Non-pigmented ciliary epithelial cell (primary cell): ENCODE results near the gene SGCD.

ENCODE experiments used
- DNase-seq: peaks from one replicate; pipeline ENCODE4 v3.0.0-alpha.2; 2010; ENCODE audit warnings: low read depth

SGCD gene

DNA sequence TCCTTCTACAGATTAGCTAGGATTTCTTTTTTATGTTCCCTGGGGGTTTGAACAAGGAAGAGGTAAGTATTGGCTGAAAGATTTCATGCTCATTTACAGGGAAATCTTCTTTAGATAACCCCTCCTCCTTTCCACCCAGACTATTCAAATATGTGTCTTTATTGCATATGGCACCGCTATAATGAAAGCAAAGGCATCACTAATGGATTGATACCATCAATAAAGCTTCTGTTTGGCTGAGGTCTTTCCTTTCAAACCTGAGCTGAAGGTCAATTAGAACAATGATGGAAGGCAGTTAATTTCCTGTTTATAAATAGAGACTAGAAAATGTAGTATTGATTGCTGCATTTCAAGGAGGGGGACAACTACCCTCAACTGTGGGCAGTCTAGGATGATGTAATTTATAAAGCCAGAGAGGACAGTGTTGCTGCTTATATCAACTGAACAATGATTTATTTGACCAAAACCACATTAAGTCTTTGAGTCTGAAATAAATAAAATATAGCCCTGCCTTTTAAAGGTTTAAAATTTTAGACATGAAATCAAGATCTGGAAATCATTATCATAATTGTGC is 132.9 kb downstream of the SGCD start:
- no peak for DNase-seq

DNA sequence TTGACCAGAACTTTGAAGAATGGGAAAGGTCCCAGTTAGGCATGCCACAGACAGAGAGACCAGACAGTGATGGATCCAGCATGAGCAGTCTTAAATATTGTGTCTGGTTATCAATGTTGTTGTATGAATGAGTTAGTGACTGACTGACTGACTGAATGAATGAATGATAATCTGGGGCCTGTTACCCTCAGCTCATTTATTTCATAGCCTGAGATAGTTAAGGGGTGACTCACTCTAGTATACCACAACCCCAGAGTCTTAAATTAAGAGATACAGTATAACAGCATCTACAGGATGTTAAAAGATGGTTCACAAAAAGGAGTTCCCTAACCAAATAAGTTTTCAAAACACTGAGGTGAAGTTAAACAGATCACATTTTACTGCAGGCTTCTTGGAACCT is 133.5 kb downstream of the SGCD start:
- no peak for DNase-seq

DNA sequence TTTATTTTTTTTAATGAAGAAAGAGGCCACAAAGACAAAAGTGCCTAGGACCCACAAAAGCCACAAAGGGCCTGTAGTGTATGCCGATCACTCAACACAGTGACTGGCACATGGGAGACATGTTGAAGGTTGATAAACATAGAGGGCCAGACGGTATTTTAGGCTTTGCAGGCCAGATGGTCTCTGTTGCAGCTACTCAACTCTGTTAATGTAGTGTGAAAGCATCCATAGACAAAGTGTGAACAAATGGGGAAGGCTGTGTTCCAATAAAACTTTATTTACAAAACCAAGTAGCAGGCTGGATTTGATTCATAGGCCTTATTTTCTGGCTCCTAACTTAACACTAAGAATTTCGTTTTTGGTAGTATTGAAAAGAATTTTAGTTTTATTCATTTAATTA is 139.9 kb downstream of the SGCD start:
- DNase-seq, result no peak

DNA sequence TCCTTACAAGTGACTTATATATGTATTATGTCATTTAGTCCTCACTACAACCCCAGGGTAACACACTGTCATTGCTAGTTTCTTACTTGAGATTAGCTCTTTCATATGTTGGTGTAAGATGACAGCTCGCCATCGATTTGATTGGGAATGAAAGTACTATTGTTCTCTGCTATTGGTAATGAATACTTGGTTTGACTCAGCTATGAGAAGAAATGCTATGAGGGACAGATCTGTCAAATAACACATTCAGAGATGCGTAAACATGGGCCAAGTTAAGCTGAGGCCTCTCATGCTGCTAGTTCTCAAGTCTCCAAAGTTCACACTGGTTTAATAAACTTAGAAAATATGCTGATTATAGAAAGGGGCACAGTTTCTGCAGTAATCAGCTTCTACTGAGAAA is 142.7 kb downstream of the SGCD start:
- no peak for DNase-seq

DNA sequence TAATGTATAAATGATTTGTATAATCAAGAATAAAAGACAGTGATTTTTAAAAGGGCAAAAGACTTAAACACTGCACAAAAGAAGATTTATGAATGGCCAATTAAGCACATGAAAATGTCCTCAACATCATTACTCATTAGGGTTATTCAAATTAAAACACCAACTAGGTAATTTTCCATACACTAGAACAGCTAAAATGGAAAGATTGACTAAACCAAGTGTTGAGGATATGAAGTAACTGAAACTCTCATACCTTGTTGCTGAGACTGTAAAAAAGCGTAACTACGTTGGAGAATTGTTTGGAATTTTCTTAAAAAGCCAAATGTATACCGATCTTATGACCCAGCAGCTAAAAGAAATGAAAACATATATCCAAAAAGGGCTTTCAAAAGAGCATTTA is 144.9 kb downstream of the SGCD start:
- no peak for DNase-seq

DNA sequence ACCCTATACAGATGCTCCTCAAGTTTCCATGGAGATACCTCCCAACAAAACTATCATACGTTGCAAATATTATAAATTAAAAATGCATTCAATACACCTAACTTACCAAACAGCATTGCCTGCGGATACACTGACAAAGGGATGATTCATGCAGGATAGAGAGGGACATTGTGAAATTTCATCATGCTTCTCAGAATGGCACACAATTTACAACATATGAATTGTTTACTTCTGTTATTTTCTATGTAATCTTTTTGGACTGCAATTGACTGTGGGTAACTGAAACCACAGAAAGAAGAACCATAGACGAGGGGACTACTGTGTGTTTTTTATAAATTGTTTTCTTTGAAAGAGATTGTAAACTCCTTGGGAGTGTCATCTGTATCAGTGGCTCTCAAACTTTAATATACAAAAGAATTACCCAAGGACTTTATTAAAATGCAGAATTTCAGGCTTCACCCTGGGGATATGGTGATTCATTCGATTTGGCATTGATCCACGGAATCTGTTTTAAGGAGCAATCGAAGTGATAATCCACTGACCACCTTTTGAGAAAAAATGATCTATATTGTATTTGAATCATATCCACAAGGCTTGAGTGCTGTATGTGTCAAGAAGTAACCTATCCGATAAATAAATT is 146.4 kb downstream of the SGCD start:
- DNase-seq, result no peak

DNA sequence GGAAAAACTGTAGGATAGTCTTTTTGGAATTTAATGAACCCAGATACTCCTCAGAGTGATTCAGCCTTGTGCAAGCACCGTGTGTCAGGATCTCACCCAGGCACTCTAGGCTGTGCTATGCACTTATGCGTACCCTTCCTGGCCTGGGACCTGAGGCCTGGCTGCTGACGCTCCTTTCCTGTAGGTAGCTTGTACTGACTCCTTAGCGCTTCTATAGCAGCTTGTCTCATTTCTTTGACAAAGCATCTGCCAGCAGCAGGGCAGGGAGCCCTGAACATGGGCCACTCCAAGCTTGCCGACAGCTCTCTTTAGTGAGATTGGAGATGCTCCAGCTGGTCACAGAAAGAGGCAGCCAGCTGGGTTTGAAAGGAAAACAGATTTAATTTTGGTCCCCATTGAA is 147.3 kb downstream of the SGCD start:
- no peak for DNase-seq

DNA sequence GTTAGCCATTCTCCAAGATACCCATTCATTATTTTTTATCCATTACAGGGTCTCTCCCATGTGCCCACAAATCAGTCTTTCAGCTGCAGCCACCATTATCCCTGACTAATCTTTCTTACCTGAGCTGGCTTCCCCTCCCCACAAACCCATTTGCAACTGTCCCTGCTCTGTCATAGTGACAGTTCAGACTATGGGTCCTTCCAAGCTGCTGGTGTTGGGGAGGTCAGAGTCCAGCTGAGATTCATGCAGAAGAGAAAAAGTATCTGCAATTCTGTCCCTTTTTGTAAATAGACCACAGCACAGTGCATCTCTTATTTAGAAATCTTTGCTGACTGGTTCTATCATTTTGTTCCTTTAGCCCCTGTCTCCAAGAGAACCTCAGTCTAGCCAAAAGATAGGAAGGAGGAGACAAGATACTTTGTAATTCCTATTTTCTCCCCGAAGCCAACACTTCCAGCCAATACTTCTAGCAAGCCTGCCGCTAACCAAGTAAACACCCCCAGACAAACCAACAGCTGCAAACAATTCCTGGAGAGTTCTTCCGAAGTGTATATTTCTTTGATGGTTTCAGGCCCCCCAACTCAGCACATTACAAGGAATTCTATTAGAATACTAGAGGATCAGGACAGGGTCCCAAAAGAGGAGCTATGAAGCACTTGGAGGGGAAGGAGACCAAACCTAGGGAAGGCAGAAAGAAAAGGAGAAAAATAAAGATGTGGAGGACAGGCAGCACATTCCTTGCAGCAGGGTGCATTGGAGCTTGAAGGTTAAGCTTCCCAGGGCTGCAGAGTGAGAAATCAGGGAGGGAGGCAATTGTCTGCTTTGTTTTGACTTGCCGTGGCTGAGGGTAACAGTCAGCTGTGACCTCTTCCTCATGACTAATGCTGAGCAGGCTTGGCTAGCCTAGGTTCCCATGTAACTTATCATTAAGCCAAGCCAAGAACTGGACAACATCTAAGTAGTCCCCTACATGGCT is 148.5 kb downstream of the SGCD start:
- peak; percentile 37 for DNase-seq

DNA sequence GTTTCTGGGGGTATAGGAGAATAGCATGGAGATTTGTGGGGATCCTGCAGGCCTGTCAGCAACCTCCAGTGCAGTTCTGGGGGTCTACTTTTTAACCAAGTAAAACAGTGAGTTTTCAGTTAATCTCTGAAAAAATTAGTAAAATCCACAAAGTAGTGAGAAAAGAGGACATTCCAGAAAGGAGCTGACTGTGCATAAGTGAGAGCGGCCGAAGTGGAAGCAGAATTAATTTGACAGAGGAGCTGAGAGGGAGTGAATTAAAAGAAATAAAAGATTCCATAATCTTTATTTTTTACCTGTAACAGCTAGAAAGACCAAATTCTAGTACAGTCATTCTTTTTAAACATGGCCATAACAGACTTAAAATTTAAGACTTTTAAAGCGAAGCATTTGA is 149.2 kb downstream of the SGCD start:
- DNase-seq, result no peak

DNA sequence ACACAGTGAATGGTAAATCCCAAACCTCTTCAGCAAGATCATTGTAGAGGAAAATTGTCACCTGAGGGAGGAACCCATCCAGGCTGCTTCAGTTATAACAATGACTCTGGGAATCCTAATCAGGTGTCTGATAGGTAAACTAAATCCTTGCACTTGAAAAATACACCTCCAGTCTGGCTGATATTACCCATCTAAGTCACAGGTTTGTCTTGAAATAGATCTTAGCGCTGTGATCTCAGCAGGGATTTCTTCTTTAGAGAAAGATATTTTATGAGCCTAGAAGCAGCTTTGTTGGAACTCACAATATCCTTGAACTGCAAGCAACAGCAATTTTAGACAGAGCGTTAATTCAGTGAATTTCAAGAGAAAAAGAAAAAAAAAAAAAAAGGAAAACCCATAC is 149.7 kb downstream of the SGCD start:
- no peak for DNase-seq

DNA sequence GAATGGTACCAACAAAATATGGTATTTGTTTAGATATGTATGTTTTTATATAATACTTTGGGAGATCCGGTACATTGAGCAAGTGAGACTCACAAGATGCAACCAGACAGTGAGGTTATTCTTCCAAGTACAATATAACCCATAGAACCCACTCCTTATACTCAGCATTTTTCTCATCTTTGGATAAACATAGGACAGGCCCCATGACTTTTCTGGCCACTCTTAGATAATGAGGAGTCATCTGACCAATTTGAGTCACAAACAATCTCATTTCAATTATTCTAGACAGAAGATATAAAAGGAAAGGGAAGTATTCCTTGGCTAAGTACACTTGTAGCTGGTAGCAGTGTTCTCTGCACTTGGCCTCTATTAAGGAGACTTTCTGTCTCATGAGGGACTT is 150.2 kb downstream of the SGCD start:
- no peak for DNase-seq

DNA sequence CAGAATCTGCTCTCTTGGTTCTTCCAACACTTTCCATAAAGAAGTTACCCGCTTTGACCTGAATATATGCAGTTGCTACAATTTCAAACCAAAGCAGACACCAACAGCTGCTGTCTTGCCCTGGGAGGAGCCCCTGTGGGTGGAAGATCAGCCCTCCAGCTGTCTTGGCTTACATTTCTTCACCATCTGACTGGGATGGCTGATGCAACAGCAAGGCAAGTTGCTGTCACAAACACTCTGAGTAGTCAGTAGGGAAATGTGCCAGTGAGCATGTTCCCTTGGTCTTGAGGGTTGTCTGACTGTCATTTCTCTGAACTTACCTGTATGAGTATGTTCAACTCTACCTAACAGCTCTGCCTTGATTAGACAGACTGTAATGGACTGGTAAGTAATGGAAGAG is 152.9 kb downstream of the SGCD start:
- no peak for DNase-seq

DNA sequence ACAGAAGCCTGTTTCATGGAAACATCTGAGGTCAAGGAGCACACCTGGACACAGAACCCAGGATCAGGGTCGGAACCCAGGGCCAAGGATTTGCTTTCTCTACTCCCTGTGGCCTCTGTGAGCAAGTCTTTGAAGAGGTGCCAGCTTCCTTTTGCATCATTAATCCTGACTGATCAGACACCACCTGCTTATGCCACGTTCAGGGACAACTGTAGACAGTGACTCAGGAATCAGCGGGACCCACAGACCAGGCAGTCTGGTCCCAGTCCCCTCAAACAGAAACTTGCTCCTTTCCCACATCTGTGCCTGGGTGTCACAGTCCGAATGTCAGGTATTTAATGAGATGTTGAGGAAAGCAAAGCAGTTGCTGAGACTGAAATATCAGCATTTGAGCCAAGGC is 154.8 kb downstream of the SGCD start:
- no peak for DNase-seq

DNA sequence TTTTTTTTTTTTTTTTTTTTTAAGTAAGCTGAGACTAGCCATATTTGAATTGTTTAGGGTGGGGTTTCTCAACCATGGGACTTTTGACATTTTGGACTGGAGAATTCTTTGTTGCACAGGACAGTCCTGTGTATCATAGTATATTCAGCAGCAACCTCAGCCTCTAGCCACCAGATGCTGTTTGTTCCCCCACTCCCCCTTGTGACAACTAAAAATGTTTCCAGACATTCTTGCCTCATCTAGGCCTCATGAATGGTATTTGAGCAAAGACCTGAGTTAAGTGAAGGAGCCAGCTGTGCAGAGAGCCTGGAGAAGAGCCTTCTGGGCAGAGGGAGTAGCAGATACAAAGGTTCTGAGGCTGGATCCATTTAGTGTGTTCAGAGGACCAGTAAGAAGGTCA is 155.9 kb downstream of the SGCD start:
- no peak for DNase-seq

DNA sequence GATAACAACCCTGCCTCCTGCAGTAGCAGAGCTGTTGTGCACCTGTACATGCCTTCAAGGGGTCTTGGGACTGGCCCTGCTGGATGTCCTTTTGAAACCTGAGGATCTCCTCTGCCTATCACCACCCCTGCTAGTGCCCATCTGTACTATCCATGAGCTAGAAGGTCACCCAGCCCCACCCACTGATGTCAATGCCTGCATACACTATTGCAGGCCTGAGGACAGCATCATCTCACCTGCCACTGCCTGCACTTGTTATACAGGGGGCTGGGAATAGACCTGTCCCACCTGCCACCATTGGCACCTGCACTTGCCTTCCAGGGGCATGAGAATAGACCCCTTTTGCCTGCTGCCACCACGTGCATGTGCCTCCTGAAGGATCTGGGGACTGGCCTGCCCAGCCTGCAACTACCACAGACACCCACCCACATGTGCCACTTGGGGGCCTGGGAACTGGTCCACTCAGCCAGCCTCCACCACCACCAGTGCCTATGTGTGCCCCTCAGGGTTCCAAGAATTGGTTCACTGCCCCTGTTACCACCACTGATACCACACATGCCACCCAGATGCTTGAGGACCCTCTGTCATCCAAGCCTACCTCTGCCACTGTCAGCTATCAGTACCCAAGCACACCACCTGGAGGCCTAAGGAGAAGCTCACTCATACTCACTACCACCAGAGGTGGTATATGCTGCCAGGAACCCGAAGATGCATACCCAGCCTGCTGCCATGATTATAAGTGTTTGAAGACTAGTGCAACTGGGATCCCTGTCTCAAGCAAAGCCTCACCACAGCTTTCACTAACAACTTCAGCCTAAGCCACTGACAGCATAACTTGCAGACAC is 159.7 kb downstream of the SGCD start:
- no peak for DNase-seq

DNA sequence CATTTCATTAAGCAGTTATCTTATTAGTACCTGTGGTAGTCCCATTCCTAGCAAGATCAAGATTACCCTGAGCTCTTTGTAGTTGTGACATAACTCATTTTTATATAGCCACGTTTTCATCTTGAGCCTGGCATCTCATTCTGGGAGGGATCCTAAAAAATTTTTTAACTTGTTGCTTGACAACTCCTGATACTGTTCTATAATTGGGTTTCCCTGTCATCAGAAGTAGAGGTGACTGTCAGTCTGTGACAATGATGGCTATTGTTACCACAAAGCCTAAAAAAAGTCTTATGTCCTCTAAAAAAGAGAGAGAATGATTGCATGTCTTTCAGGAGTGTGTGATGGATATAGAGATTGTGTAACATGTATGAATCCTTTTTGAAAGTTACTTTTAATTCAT is 164.8 kb downstream of the SGCD start:
- no peak for DNase-seq

DNA sequence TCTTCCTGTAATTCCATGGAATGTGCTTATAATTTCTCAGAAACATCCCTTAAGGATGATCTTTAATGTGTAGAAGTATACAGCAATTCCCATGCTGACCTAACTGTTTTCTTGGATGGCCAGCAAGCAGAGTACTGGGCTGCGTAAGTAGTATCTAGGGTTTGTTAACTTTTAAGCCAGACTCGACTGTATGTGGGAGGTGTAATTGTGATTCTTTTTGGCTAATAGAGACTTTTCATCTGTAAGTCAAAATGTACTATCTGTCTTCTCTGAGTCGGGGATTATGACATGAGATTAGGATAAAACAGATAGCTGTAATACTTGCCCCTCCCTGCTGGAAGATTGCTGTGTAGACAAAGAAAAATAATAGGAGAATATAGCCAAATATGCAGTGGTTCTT is 169.3 kb downstream of the SGCD start:
- DNase-seq, result no peak

DNA sequence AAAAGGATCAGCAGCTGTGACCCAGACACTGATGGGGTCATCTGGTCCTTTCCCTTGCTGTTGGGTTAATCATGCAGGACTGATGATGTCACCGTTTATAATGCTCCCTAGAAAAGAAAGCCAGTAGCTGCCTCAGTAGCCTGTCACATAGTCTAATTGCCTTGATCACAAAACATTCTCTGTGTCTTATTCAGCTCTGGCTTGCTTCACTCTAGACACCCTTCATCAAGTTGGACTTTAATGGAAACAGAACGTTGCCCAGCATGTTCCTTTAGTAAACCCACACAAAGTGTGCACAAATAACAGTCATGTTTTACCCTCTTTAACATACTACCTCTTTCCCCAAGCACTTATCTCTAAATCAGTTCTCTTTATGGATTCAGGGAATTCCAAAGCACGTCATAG is 170.8 kb downstream of the SGCD start:
- DNase-seq, result no peak

DNA sequence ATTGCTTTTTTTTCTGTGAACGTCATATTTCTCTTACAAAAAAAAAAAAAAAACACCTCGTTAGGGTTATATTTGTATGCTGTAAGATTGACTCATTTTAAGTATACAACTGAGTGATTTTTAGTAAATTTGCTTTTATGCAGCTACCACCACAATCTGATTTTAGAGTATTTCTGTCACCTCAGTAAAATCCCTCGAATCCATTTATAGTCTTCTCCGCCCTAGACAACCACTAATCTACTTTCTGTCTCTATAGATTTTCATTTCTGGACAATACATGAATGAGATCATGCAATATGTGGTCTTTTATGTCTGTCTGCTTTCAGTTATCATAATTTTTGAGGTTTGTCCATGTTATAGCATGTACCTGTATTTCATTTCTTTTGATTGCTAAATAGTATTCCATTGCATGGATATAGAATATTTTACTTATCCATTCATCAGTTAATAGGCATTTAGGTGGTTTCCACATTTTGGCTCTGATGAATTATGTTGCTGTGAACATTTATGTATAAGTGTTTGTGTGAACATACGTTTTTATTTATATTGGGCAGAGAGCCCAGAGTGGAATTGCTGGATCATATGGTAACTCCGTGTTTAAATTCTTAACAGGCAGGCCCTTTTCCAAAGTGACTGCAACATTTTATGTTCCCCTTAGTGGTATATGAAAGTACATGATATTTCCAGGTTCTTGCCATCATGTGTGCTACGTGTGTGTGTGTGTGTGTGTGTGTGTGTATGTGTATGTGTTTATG is 171.4 kb downstream of the SGCD start:
- DNase-seq, result no peak

DNA sequence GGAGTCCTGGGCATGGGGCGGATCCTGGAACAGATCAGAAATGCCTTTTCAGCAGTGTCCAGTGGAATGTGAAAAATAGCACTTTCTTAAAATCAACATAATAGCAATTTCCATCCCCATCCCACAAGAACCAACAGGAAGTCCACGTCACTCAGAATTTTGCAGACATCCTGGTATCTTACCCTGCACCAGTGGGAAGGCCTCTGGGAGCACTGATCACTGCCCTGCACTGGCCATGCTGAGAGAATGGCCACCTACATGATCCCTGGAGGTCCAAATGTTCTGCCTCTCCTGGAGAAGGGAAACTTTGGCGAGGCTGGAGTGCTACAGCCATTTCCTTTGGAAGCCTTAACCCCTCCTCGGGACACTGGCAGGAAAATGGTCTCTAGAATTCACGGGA is 173.8 kb downstream of the SGCD start:
- DNase-seq, result no peak

DNA sequence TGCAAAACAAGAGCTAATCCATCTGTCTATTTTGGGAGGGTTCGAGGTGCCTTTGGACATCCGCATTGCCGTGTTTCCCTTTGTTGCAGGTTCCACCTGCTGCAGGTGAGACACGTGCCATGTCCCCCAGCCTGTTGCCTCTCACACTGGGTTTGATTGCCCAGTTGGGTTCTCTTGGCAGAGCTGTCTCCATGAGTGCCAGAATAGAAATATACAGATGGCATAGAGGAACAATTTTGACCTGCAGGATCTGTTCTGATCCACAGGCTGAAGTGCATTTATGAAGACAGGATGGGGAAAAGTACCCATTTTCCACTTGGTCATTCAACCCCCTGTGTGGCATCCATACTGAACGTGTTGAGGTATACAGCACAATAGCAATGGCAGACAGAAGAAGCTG is 178.1 kb downstream of the SGCD start:
- DNase-seq, result no peak
